NCI-H748 treated with DMSO at 0.1 percent for 48 hours (cell line): ENCODE measurements around the gene ALPP.
"Not testable (repeated sequence)": the region's sequence is repeated elsewhere in the genome, so short reads cannot be mapped to it uniquely, and the experiment has no call there.

ENCODE experiments used
- DNase-seq: peaks from one replicate; lab custom pipeline; 2025; lab: John Stamatoyannopoulos, UW

The ALPP gene

GRCh38 chr2:232381204-232382031 lies 2.9 kb downstream of the ALPP start:
- not testable (repeated sequence) for DNase-seq

GRCh38 chr2:232382331-232383225 lies 4.0 kb downstream of the ALPP start:
- no peak for DNase-seq

GRCh38 chr2:232384466-232384865 lies 5.9 kb downstream of the ALPP start:
- no peak for DNase-seq

GRCh38 chr2:232385058-232385457 lies 6.5 kb downstream of the ALPP start:
- DNase-seq: not testable (repeated sequence)

GRCh38 chr2:232385660-232386489 lies 7.3 kb downstream of the ALPP start:
- DNase-seq: no peak

- no peak for DNase-seq
Measured at GRCh38 chr2:232386490-232386739, 7.9 kb downstream of the ALPP start.

- no peak for DNase-seq
Measured at GRCh38 chr2:232386740-232387450, 8.3 kb downstream of the ALPP start.

GRCh38 chr2:232387451-232388171 lies 9.1 kb downstream of the ALPP start:
- no peak for DNase-seq

- DNase-seq: no peak
Measured at GRCh38 chr2:232388324-232388891, 9.9 kb downstream of the ALPP start.

- no peak for DNase-seq
Measured at GRCh38 chr2:232389327-232389726, 10.8 kb downstream of the ALPP start.

- DNase-seq: no peak
Measured at GRCh38 chr2:232390661-232391060, 12.1 kb downstream of the ALPP start.

GRCh38 chr2:232393556-232393955 lies 15.0 kb downstream of the ALPP start:
- DNase-seq: no peak

GRCh38 chr2:232394431-232394830 lies 15.9 kb downstream of the ALPP start:
- not testable (repeated sequence) for DNase-seq

- DNase-seq: no peak
Measured at GRCh38 chr2:232395586-232395985, 17.0 kb downstream of the ALPP start.

GRCh38 chr2:232396683-232397082 lies 18.1 kb downstream of the ALPP start:
- no peak for DNase-seq

GRCh38 chr2:232398293-232399034 lies 19.9 kb downstream of the ALPP start:
- no peak for DNase-seq

GRCh38 chr2:232400256-232401015 lies 21.9 kb downstream of the ALPP start:
- DNase-seq: no peak

- DNase-seq: no peak
Measured at GRCh38 chr2:232402518-232402917, 24.0 kb downstream of the ALPP start.

GRCh38 chr2:232405943-232406510 lies 27.5 kb downstream of the ALPP start:
- DNase-seq: no peak
